A549 treated with AZD9567 at 1 μM for 4 hours (cell line): ENCODE data around the gene MED8. TPM values are rescaled to one million over a fixed set of nuclear protein-coding genes. Genes with fewer than 3 reads are reported as not detected.

ENCODE experiments used
- total RNA-seq: library from RNA; stranded (reverse); fragments of 200-300 nt; extraction: Qiagen RNA extraction; gene quantifications from 5 replicates; pipeline ENCODE4 v1.2.3, GENCODE V29; 2022; ENCODE audit not compliant: insufficient read depth

Gene MED8, protein sequence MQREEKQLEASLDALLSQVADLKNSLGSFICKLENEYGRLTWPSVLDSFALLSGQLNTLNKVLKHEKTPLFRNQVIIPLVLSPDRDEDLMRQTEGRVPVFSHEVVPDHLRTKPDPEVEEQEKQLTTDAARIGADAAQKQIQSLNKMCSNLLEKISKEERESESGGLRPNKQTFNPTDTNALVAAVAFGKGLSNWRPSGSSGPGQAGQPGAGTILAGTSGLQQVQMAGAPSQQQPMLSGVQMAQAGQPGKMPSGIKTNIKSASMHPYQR
- total RNA-seq: 31.2 to 35.7 TPM (median 34.1 TPM) in 5 replicates

DNA sequence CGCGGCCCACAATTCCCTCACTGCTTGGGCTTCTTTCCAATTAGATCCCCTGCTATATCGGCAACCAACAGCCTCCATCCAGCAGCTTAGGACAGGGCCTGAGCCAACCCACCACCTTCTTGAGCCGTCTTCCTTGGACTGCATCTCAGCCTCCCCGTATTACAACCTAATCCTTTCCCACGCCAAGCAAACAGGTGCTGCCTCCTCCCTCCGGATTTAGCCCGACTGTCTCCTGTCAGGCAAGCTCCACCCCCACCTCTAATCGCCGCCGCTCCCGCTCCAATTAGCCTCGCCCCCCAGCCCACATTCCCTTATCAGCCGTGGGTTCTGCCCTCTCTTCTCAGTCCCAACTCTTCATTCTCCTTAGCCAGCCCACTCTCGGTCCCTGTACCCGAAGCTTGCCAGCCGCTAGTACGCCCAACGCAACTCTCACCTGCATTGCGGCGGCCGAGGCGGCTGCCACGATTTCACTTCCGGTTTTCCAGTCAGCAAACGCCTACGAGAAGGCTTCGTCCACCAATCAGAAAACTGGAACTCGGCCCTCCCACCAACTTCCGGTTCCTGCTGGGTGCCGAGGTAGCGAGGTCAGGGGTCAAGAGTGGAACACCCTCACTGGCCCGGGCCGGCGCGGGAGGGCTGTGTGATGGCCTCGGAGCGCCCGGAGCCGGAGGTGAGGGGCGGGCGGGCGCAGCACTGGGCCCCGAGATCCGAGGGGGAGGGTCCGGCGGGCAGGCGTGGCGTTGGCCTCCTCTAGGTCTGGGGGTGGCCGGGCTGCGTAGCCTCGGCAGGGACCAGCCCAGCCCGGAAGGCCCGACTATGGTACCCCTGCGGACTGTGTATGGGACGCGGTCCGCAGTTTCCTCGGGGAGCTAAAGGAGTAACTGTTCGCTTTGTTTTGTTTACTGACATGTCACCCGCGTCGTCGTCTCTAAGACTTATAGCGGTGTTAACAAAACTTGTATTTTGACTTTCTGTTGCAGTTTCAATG lies at the start of gene MED8, which contains the start of gene SZT2:
Gene MED8, minus strand, starts transcription at position 475 of the 988 bp plus-strand sequence. Its CDS starts 36 bp downstream, at position 439.
Gene SZT2, plus strand, starts transcription at position 574 of the 988 bp plus-strand sequence. Its CDS starts 70 bp downstream, at position 644.

DNA sequence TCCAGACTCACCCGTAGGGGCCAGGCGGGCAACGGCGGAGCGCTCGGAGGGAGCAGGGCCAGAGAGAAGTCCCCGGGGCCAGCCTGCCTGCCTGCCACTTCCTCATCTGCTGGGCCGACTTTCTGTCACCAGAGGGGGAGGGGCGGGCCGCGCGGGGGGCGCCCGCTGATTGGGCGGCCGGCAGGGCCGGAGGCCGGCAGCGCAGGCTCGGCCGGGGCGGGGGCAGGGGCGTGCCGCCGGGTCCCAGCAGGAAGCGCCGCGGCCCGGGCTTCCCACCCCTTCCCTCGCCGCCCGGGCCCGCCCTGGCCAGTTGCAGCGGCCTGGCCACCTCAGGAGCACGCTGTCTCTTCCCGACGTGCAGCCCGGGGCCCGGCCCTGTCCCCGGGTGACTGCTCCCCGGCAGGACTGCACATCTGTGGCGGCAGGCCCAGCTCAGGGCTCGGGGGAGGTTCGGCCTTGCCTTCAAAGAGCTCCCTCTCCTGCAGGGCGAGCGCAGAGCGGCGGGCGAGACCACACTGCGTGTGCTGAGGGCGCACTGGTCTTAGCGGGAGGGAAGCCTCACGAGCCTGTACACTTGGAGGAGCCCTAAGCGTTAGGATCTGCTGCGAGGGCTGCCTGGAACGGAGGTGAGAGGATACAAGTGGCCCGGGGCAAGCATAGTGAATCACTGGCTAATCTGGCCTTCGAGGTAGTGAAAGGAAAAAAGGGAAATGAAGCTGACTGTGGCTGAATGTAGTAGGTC lies 21.5 kb downstream of the MED8 start, which contains the start of gene ELOVL1:
Gene ELOVL1, minus strand, starts transcription at position 108 of the 742 bp plus-strand sequence. CDS start 2,402 bp downstream, outside the sequence.

DNA sequence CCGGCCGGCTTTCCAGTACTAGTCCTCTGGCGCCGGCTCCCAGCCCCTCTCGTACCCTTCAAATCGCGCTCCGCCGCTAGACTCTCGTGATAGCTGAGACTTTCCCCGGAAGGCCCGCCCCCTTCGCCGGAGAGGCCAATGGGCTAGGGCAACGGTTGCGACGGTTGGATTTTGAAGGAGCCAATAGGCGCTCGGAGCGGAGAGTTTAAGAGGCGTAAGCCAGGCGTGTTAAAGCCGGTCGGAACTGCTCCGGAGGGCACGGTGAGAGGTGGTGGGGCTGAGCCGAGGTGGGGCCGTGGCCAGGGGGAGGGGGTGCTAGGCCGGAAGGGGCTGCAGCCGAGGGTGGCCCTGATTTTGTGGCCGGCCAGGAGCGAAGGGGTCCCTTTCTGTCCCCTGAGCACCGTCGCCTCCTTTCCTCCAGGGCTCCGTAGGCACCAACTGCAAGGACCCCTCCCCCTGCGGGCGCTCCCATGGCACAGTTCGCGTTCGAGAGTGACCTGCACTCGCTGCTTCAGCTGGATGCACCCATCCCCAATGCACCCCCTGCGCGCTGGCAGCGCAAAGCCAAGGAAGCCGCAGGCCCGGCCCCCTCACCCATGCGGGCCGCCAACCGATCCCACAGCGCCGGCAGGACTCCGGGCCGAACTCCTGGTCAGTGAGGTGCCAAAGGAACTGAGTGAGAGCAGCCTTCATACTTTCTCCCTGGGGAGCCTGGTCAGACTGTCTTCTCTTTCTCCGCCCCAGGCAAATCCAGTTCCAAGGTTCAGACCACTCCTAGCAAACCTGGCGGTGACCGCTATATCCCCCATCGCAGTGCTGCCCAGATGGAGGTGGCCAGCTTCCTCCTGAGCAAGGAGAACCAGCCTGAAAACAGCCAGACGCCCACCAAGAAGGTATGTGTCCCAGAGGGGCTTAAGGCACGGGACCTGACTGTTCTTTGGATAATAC lies 30.6 kb downstream of the MED8 start, which contains the start of gene CDC20:
Gene CDC20, plus strand, starts transcription at position 236 of the 948 bp plus-strand sequence. Its CDS starts 235 bp downstream, at position 471.

DNA sequence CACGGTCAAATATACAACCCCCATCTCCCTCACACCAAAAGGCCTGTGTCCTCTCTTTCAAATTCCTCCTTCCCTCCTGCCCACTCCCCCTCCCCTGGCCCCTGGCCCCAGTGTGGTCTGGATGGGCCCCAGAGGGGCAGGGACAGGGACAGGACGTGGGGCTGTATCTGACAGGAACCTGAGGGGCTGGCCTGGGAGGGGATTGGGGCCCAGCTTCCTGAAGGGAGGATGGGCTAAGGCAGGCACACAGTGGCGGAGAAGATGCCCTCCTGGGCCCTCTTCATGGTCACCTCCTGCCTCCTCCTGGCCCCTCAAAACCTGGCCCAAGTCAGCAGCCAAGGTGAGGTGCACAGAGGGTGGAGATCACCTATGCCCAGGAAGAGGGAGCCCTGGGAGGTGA lies 52.0 kb downstream of the MED8 start, which contains the start of gene MPL:
Gene MPL, plus strand, starts transcription at position 231 of the 400 bp plus-strand sequence. Its CDS starts 31 bp downstream, at position 262.

Other genes starting within 250 kb of the MED8 start
- gene EBNA1BP2, start 217.5 kb downstream of the MED8 start, total RNA-seq: 181 to 206 TPM (median 190 TPM) in 5 replicates
- 0.31 to 0.69 TPM (median 0.40 TPM) in 4 of 5 replicates, not detected in the other for gene CFAP57, start 217.5 kb downstream of the MED8 start, total RNA-seq
- gene TMEM125, start 119.8 kb downstream of the MED8 start, total RNA-seq: not detected in 5 replicates
- gene C1orf210, start 104.2 kb downstream of the MED8 start, total RNA-seq: not detected in 5 replicates
- gene TIE1, start 88.8 kb downstream of the MED8 start, total RNA-seq: 0.09 TPM in 1 of 5 replicates, not detected in the others
- 0.06 to 0.16 TPM (median 0.07 TPM) in 3 of 5 replicates, not detected in the others for gene MPL, start 52.0 kb downstream of the MED8 start, total RNA-seq
- gene CDC20, start 30.8 kb downstream of the MED8 start, total RNA-seq: 191 to 219 TPM (median 208 TPM) in 5 replicates
- 131 to 167 TPM (median 132 TPM) in 5 replicates for gene ELOVL1, start 21.8 kb downstream of the MED8 start, total RNA-seq
- 7.3 to 9.3 TPM (median 8.8 TPM) in 5 replicates for gene SZT2, start 99 bp upstream of the MED8 start, total RNA-seq
- gene HYI, start 64.1 kb upstream of the MED8 start, total RNA-seq: 11.1 to 15.4 TPM (median 14.3 TPM) in 5 replicates
- 82.2 to 112 TPM (median 91.4 TPM) in 5 replicates for gene PTPRF, start 141.1 kb upstream of the MED8 start, total RNA-seq